DND-41 (cell line): ENCODE data around the gene TMEM175.

ENCODE experiments used
- ATAC-seq: fragments of 200-7000 bp; cut with Tn5 transposase; 3 replicates; pipeline ENCODE4 v1.9.1; 2021; ENCODE audit warnings: low read depth; ENCODE audit not compliant: insufficient read depth
- DNase-seq: peaks from one replicate; pipeline ENCODE4 v3.0.0-alpha.2; 2020
- H2AFZ ChIP-seq: 2 replicates; pipeline ENCODE4 v1.6.0; 2012; ENCODE audit warnings: low read depth, low read length
- H3K27ac ChIP-seq: 2 replicates; pipeline ENCODE4 v1.5.1; 2012; ENCODE audit warnings: low read length, inconsistent platforms
- H3K27me3 ChIP-seq: fragments of 200-600 bp; sonication (generic); 2 replicates; pipeline ENCODE4 v1.6.0; 2012; ENCODE audit warnings: low read length, mild to moderate bottlenecking, inconsistent platforms; ENCODE audit not compliant: insufficient read depth, poor library complexity
- H3K36me3 ChIP-seq: 2 replicates; pipeline ENCODE4 v1.5.1; 2012; ENCODE audit warnings: low read length, inconsistent platforms; ENCODE audit not compliant: insufficient read depth
- H3K4me1 ChIP-seq: 2 replicates; pipeline ENCODE4 v1.5.1; 2012; ENCODE audit warnings: mild to moderate bottlenecking, low read length; ENCODE audit not compliant: insufficient read depth
- H3K4me2 ChIP-seq: 2 replicates; pipeline ENCODE4 v1.6.0; 2012; ENCODE audit warnings: mild to moderate bottlenecking, moderate library complexity, low read length, inconsistent platforms; ENCODE audit not compliant: insufficient read depth
- H3K4me3 ChIP-seq, 2 experiments: fragments of 200-600 bp in 1 of 2; shearing (Covaris generic) in 1 of 2; 2 replicates each; pipeline ENCODE4 v1.5.1; 2012 to 2016; ENCODE audit warnings: inconsistent platforms in 2 of 2, low read length in 2 of 2, mild to moderate bottlenecking in 2 of 2, low read depth in 1 of 2, moderate library complexity in 1 of 2
- H3K79me2 ChIP-seq: 2 replicates; pipeline ENCODE4 v1.6.0; 2012; ENCODE audit warnings: low read length, inconsistent platforms; ENCODE audit not compliant: insufficient read depth
- H3K9ac ChIP-seq: 2 replicates; pipeline ENCODE4 v1.6.0; 2012; ENCODE audit warnings: low read depth, mild to moderate bottlenecking, inconsistent platforms, low read length, moderate library complexity
- H3K9me3 ChIP-seq: 2 replicates; pipeline ENCODE4 v1.5.1; 2012; ENCODE audit warnings: low read length, moderate library complexity, mild to moderate bottlenecking, inconsistent platforms; ENCODE audit not compliant: insufficient read depth, severe bottlenecking
- H4K20me1 ChIP-seq: 2 replicates; pipeline ENCODE4 v1.6.0; 2012; ENCODE audit warnings: low read length; ENCODE audit not compliant: insufficient read depth
- CTCF ChIP-seq: IDR thresholded peaks from 2 replicates; pipeline ENCODE4 v1.5.1; 2012; ENCODE audit warnings: borderline replicate concordance, low read length, moderate library complexity, mild to moderate bottlenecking; ENCODE audit not compliant: poor library complexity, severe bottlenecking; ENCODE audit errors: extremely low read depth
- EZH2 ChIP-seq: IDR thresholded peaks from 3 replicates; pipeline ENCODE4 v1.6.1; 2012; ENCODE audit warnings: borderline replicate concordance, low read depth, mild to moderate bottlenecking, moderate library complexity, low read length, inconsistent platforms; ENCODE audit not compliant: severe bottlenecking

The TMEM175 gene

GRCh38 chr4:1006856-1007255, 74.6 kb downstream of the TMEM175 start:
- ATAC-seq (no peak), DNase-seq (no peak)
- Histone ChIP-seq H3K4me3 (no peak overlapping the region), H3K9ac (no peak overlapping the region), H3K4me1 (no peaks in the 10 kb centered on the region), H3K79me2 (no peaks in the 10 kb centered on the region), H4K20me1 (peaks cover 3% of the 10 kb centered on the region; the same call in 1 of the 2 replicates), H3K4me2 (no peak overlapping the region), H3K27ac (no peak overlapping the region), H2AFZ (no peak overlapping the region), H3K9me3 (no peaks in the 10 kb centered on the region), H3K36me3 (no peaks in the 10 kb centered on the region), H3K27me3 (no peaks in the 10 kb centered on the region)
- TF ChIP-seq CTCF (no peak), EZH2 (no peak)
